IPS-18a (cell line): ENCODE data around the gene IL17RC.

ENCODE experiments used
- H3K27ac ChIP-seq: one replicate; pipeline ENCODE4 v1.5.1; 2013; ENCODE audit warnings: low read length
- H3K27me3 ChIP-seq: one replicate; pipeline ENCODE4 v1.6.1; 2013; ENCODE audit warnings: mild to moderate bottlenecking, low read length; ENCODE audit not compliant: control insufficient read depth, insufficient read depth
- H3K36me3 ChIP-seq: one replicate; pipeline ENCODE4 v1.6.1; 2013; ENCODE audit warnings: low read depth, low read length; ENCODE audit not compliant: control insufficient read depth
- H3K4me1 ChIP-seq: one replicate; pipeline ENCODE4 v1.6.1; 2013; ENCODE audit warnings: low read depth, low read length; ENCODE audit not compliant: control insufficient read depth
- H3K4me3 ChIP-seq: one replicate; pipeline ENCODE4 v1.5.1; 2013; ENCODE audit warnings: low read length
- H3K9ac ChIP-seq: one replicate; pipeline ENCODE4 v1.6.1; 2013; ENCODE audit warnings: mild to moderate bottlenecking, low read length, moderate library complexity
- H3K9me3 ChIP-seq: one replicate; pipeline ENCODE4 v1.6.1; 2013; ENCODE audit warnings: low read depth, low read length; ENCODE audit not compliant: control insufficient read depth

The IL17RC gene

DNA sequence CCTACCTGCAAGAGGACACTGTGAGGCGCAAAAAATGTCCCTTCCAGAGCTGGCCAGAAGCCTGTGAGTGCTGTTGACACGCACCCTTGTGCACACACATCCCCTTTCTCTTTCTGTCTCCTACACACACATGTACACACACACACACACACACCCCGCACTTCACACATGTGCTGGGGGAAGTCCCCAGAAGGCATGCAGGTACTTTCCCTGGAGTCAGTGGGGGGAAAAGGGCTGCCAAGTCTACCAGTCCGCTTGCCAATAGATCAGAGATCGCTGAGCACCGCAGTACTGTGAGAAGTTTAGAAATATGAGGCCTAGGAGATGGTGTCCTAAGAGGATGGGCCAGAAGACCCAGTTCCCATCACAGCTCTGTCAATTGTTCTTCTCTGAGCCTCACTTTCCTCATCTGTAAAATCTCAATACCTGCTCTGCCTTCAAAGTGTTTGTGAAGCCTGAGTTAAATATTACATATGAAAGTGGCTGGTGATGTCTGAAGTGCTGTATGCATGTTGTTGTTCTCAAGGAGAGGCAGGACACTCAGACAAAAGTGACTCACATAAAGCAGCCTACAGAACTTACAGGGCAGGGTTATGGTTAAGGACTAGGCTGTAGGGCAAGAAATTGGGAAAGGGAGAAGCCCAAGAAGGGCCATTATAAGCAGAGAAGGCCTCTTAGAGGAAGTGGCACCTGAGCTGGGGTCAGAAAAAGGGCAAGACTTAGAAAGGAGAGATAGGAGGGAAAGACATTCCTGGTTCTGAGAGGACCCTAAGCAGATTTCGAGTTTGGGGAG, 7.5 kb upstream of the IL17RC start:
- Histone ChIP-seq H3K27me3 (peaks cover 6% of the 10 kb centered on the region), H3K27ac (no peak overlapping the region), H3K4me3 (no peak overlapping the region), H3K36me3 (no peaks in the 10 kb centered on the region), H3K9me3 (no peaks in the 10 kb centered on the region), H3K4me1 (no peaks in the 10 kb centered on the region), H3K9ac (no peak overlapping the region)

DNA sequence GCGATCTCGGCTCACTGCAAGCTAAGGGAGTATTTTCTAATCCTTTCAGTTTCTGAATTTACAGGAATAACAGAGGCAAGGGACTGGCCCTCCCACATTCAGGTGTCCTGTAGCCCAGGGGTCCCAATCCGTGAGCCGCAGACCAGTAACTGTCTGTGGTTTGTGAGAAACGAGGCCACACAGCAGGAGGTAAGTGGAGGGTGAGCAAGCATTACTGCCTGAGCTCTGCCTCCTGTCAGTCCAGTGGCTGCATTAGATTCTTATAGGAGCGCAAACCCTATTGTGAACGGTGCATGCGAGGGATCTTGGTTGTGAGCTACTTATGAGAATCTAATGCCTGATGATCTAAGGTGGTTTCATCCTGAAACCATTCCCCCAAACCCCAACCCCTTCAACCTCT, 5.0 kb upstream of the IL17RC start:
- H3K9me3 ChIP-seq, result no peaks in the 10 kb centered on the region
- H3K9ac ChIP-seq, result no peak overlapping the region
- peaks cover 16% of the 10 kb centered on the region for H3K27me3 ChIP-seq
- no peak overlapping the region for H3K4me3 ChIP-seq
- H3K36me3 ChIP-seq, result no peaks in the 10 kb centered on the region
- H3K27ac ChIP-seq, result no peak overlapping the region
- peaks cover 10% of the 10 kb centered on the region for H3K4me1 ChIP-seq

DNA sequence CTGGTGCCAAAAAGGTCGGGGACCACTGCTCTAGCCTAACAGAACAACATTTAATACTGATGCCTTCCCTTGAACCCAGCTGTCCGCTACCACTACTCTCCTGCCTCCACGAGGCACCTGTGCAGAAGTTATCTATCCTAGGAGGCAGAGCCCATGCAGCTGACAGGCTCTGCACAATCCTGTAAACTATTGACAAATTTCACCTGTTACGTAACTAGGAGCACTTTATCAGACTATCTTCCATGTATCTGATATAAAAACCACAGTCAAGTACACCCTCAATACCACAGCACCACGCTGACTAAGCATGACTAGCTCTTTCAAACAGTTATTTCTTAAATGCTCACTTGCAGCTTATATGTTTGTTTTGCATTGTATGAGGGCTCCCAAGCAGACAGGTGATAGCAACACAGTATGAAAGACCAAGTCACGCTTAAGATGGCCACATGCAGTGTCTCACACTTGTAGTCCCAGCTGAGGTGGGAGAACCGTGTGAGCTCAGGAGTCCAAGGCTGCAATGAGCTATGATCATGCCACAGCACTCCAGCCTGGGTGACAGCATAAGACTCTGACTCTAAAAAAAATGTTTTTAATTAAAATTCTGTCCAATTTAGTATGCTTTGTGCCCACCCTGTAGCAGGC, 4.5 kb upstream of the IL17RC start:
- no peak overlapping the region for H3K4me3 ChIP-seq
- no peaks in the 10 kb centered on the region for H3K36me3 ChIP-seq
- no peaks in the 10 kb centered on the region for H3K9me3 ChIP-seq
- H3K27ac ChIP-seq, result no peak overlapping the region
- peaks cover 16% of the 10 kb centered on the region for H3K27me3 ChIP-seq
- no peak overlapping the region for H3K9ac ChIP-seq
- H3K4me1 ChIP-seq, result peaks cover 13% of the 10 kb centered on the region

DNA sequence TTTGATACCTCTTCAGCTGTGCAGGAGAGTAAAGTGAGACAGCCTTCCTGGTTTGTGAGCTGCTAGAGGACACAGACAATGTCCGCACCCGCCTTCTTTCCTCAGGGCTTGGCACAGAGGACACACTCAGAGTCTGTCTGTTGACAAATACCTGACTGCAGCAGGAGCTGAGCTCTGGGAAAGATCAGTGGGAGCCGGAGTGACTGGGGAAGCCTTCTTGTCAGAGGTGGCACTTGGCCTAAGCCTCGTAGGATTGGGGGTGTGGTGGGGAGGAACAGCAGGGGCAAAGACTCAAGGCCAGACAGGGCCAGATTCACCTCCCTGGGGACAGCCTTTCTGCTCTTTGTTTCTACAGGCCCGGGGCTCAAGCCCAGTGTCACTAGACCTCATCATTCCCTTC, 3.3 kb upstream of the IL17RC start:
- H3K4me3 ChIP-seq, result no peak overlapping the region
- peaks cover 15% of the 10 kb centered on the region for H3K4me1 ChIP-seq
- H3K9me3 ChIP-seq, result no peaks in the 10 kb centered on the region
- H3K27ac ChIP-seq, result no peak overlapping the region
- H3K9ac ChIP-seq, result no peak overlapping the region
- peaks cover 16% of the 10 kb centered on the region for H3K27me3 ChIP-seq
- H3K36me3 ChIP-seq, result no peaks in the 10 kb centered on the region

DNA sequence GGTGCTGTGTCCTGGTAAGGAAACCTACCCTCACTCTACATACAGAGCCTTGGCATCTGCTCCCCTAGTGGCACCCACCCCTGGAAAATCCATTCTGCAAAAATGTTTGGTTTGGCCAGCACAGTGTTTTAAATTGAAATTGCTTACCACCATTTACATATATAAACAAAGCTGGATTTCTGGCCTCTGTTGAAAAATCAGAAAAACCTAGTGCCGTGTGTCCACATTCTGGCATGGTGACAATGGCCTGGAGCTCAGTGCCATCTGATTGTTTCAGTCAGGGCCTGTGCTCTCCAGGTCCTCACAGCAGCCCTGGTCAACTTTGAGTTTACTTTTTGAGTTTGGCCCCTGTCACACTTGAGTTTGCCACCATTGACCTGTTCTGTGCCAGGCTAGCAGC, 2.9 kb upstream of the IL17RC start:
- Histone ChIP-seq H3K4me3 (no peak overlapping the region), H3K36me3 (no peaks in the 10 kb centered on the region), H3K4me1 (peaks cover 15% of the 10 kb centered on the region), H3K9me3 (no peaks in the 10 kb centered on the region), H3K9ac (no peak overlapping the region), H3K27me3 (peaks cover 16% of the 10 kb centered on the region), H3K27ac (no peak overlapping the region)

DNA sequence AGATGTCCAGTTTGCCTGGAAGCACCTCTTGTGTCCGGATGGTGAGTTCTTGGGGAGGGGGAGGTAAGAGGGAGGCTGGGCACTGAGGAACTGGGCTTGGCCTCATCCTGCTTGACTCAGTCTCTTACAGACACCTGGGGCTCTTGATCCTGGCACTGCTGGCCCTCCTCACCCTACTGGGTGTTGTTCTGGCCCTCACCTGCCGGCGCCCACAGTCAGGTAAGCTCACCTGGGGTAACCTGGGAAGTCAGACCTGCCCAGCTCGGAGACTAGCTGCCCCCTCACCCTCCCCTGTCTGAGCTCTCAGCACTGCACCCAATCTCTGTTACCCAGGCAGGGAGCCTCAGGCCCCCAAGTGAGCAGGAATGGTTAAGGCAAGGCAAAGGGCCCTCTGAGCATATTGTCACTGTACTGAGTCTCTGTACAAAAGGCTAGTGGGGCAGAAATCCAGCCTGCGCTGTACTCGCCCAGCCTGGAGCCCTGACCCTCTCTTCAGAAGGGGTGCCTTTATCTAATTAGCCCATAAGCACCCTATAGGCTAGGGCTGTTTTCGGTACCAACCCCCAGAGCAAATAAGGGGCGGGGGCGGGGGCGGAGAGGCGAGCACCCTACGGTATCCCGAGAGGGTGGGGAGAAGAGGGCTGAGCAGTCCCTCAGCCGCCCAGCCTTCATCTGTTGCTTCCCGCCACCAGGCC, 2.2 kb upstream of the IL17RC start:
- Histone ChIP-seq H3K27me3 (peaks cover 16% of the 10 kb centered on the region), H3K36me3 (no peaks in the 10 kb centered on the region), H3K9me3 (no peaks in the 10 kb centered on the region), H3K4me3 (peak overlapping the region; percentile 65), H3K27ac (no peak overlapping the region), H3K4me1 (peaks cover 15% of the 10 kb centered on the region), H3K9ac (no peak overlapping the region)

DNA sequence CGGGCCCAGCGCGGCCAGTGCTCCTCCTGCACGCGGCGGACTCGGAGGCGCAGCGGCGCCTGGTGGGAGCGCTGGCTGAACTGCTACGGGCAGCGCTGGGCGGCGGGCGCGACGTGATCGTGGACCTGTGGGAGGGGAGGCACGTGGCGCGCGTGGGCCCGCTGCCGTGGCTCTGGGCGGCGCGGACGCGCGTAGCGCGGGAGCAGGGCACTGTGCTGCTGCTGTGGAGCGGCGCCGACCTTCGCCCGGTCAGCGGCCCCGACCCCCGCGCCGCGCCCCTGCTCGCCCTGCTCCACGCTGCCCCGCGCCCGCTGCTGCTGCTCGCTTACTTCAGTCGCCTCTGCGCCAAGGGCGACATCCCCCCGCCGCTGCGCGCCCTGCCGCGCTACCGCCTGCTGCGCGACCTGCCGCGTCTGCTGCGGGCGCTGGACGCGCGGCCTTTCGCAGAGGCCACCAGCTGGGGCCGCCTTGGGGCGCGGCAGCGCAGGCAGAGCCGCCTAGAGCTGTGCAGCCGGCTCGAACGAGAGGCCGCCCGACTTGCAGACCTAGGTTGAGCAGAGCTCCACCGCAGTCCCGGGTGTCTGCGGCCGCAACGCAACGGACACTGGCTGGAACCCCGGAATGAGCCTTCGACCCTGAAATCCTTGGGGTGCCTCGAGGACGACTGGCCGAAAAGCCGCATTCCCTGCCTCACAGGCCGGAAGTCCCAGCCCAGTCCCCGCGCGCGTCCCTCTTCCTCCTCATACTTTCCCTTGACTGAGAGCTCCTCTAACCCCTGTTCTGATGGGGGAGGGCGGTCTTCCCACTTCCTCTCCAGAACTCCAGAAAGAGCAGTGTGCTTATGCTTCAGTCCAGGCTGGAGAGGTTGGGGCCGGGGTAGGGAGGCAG, 1.4 kb upstream of the IL17RC start:
- H3K4me3 ChIP-seq, result peak overlapping the region; percentile 65
- peak overlapping the region; percentile 48 for H3K9ac ChIP-seq
- no peak overlapping the region for H3K27ac ChIP-seq
- H3K27me3 ChIP-seq, result peaks cover 16% of the 10 kb centered on the region
- peaks cover 15% of the 10 kb centered on the region for H3K4me1 ChIP-seq
- no peaks in the 10 kb centered on the region for H3K9me3 ChIP-seq
- no peaks in the 10 kb centered on the region for H3K36me3 ChIP-seq

DNA sequence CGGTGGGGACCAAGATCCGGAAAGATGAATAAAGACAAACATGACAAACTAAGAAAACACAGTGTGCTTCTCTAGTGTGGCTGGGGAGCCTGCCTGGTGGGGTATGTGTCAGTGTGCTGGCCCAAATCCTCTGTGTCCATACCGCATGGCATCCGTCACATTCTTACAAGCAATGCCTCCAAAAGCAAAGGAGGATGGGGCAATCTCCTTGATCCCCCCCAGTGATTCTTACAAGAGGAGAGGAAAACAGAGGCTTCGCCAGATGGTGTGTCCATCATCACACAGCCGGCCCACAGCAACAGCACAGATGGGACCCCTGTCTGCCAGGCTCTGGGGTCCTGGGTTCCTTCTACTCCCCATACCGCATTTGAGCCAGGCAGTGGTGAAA, 558 bp upstream of the IL17RC start:
- Histone ChIP-seq H3K27ac (no peak overlapping the region), H3K4me1 (peaks cover 15% of the 10 kb centered on the region), H3K9me3 (no peaks in the 10 kb centered on the region), H3K4me3 (peak overlapping the region; percentile 21), H3K27me3 (peaks cover 16% of the 10 kb centered on the region), H3K36me3 (no peaks in the 10 kb centered on the region), H3K9ac (no peak overlapping the region)

DNA sequence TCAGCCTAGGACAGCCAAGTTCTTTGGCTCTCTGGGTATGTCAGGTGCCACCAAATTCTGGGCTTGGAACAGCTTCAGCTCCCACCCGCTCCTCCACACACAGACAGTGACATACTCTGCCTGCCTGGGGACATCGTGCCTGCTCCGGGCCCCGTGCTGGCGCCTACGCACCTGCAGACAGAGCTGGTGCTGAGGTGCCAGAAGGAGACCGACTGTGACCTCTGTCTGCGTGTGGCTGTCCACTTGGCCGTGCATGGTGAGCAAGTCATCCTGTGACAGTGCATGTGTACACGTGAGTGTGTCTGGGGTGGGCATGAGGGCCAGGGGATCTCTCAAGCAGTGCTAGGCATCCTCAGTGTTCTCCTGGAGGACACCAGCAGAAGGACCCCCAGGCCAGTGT, 922 bp downstream of the IL17RC start:
- Histone ChIP-seq H3K9ac (no peak overlapping the region), H3K4me1 (peaks cover 15% of the 10 kb centered on the region), H3K9me3 (no peaks in the 10 kb centered on the region), H3K36me3 (no peaks in the 10 kb centered on the region), H3K27me3 (peaks cover 16% of the 10 kb centered on the region), H3K4me3 (no peak overlapping the region), H3K27ac (no peak overlapping the region)

DNA sequence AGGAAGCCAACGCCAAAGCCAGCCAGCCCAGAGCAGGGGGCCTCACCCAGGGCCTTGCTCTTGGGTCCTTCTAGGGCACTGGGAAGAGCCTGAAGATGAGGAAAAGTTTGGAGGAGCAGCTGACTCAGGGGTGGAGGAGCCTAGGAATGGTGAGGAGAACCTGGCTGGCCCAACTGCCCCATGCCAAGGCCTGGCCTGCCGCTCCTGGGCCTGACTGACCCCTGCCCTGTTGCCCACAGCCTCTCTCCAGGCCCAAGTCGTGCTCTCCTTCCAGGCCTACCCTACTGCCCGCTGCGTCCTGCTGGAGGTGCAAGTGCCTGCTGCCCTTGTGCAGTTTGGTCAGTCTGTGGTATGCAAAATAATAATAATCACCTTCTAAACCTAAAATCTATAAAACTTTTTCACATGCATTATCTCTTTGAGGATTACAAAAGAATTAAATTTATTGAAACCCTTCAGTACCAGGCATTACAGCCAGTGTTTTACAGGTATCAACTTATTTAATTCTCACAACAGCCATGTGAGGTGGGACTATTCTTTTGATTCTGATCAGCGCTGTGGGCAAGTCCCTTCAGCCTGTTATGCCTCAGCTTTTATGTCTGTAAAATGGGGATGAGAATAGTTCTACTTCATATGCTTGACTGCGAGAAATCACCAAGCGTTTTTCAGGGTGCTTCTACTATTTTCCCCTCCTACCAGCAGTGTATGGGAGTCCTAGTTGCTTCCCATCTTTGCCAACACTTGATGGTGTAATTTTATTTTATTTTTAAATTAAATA, 1.6 kb downstream of the IL17RC start:
- Histone ChIP-seq H3K36me3 (no peaks in the 10 kb centered on the region), H3K9me3 (no peaks in the 10 kb centered on the region), H3K4me1 (peaks cover 15% of the 10 kb centered on the region), H3K9ac (no peak overlapping the region), H3K4me3 (no peak overlapping the region), H3K27me3 (peaks cover 16% of the 10 kb centered on the region), H3K27ac (no peak overlapping the region)
